ENCODE measurements around the gene DDR2. TPM values are rescaled to one million over a fixed set of nuclear protein-coding genes. Genes with fewer than 3 reads are reported as not detected.
"Not testable (repeated sequence)": the region's sequence is repeated elsewhere in the genome, so short reads cannot be mapped to it uniquely, and the experiment has no call there.

Gene DDR2
- total RNA-seq, 2 experiments from 2014 or later, result 0.21 to 0.23 TPM

GRCh38 chr1:162732566-162733335 is 100.5 kb downstream of the DDR2 start:
- H3K4me3 Mint-ChIP-seq, result no peak overlapping the region
- H3K36me3 Mint-ChIP-seq (ENCODE audit: low read depth), result no peaks in the 10 kb centered on the region
- ChIA-PET POLR2A (no interaction called here), CTCF (no interaction called here)
- H3K27me3 Mint-ChIP-seq, result peaks cover 2% of the 10 kb centered on the region
- H3K27ac Mint-ChIP-seq, result no peak overlapping the region
- ATAC-seq (no peak), DNase-seq (no peak)
- no peaks in the 10 kb centered on the region for H3K4me1 Mint-ChIP-seq
- H3K9me3 Mint-ChIP-seq (ENCODE audit: low read depth), result no peaks in the 10 kb centered on the region
- intact Hi-C loops (cut with DNase I, micrococcal nuclease), result no loop called here

DNA sequence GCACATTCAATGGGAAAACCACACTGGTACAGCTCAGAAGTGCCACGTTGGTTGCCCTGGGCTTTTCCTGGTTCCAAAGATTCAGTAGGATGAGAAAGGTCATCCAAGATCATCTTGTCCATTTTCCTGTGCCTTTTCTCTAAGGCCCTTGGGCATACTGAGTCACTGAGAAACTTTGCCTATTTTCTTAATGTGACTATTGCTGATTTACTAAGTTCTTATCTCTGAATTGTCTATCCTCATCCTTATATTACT is 101.0 kb downstream of the DDR2 start:
- Mint-ChIP-seq H3K4me1 (no peaks in the 10 kb centered on the region), H3K4me3 (no peak overlapping the region)

GRCh38 chr1:162734047-162734446 is 101.8 kb downstream of the DDR2 start:
- Mint-ChIP-seq H3K4me1 (no peaks in the 10 kb centered on the region), H3K9me3 (ENCODE audit: low read depth) (no peaks in the 10 kb centered on the region), H3K27me3 (peaks cover 2% of the 10 kb centered on the region), H3K4me3 (no peak overlapping the region), H3K36me3 (ENCODE audit: low read depth) (no peaks in the 10 kb centered on the region), H3K27ac (no peak overlapping the region)
- intact Hi-C loops (cut with DNase I, micrococcal nuclease), result no loop called here
- ATAC-seq, result no peak
- ChIA-PET CTCF (no interaction called here), POLR2A (interaction anchor here (0.6 kb wide), 1 partner anchor 1613 kb away, joined by 3 read pairs; no protein-coding TSS in a partner anchor)
- DNase-seq, result no peak

More for the DNA sequence above, 101.0 kb downstream of the DDR2 start:
- intact Hi-C loops (cut with DNase I, micrococcal nuclease), result no loop called here
- ChIA-PET POLR2A (no interaction called here), CTCF (no interaction called here)
- H3K36me3 Mint-ChIP-seq (ENCODE audit: low read depth), result no peaks in the 10 kb centered on the region
- no peak overlapping the region for H3K27ac Mint-ChIP-seq
- no peaks in the 10 kb centered on the region for H3K9me3 Mint-ChIP-seq (ENCODE audit: low read depth)
- peaks cover 2% of the 10 kb centered on the region for H3K27me3 Mint-ChIP-seq
- ATAC-seq (no peak), DNase-seq (no peak)

- Mint-ChIP-seq H3K9me3 (ENCODE audit: low read depth) (no peaks in the 10 kb centered on the region), H3K36me3 (ENCODE audit: low read depth) (no peaks in the 10 kb centered on the region), H3K27me3 (peaks cover 2% of the 10 kb centered on the region), H3K4me1 (no peaks in the 10 kb centered on the region), H3K27ac (no peak overlapping the region), H3K4me3 (no peak overlapping the region)
- intact Hi-C loops (cut with DNase I, micrococcal nuclease), result no loop called here
- DNase-seq (no peak), ATAC-seq (no peak)
- POLR2A ChIA-PET, result no interaction called here
- CTCF ChIA-PET, result no interaction called here
Observed at GRCh38 chr1:162736184-162736583, 103.9 kb downstream of the DDR2 start.

DNA sequence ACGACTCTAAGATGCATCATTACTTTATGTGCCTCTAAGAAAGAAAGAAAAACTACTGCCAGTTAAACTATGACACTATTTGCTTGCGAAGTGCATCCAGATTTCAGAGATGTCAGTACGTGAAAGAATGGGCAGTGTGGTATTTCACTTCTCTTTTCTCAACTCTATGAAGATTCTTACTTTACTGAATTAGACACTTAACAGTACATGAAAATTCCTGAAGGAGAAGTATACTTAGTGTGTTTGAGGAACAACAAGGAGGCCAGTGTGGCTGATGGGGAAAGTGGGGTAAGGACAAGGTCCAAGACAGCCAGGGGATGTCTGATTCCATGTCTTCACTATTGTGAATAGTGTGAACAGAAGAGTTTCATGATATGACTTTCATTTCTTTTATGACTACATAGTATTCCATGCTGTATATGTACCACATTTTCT is 104.4 kb downstream of the DDR2 start:
- peaks cover 2% of the 10 kb centered on the region for H3K27me3 Mint-ChIP-seq
- ATAC-seq (no peak), DNase-seq (no peak)
- ChIA-PET CTCF (no interaction called here), POLR2A (no interaction called here)
- no peak overlapping the region for H3K4me3 Mint-ChIP-seq
- H3K9me3 Mint-ChIP-seq (ENCODE audit: low read depth), result no peaks in the 10 kb centered on the region
- H3K27ac Mint-ChIP-seq, result no peak overlapping the region
- no peaks in the 10 kb centered on the region for H3K36me3 Mint-ChIP-seq (ENCODE audit: low read depth)
- H3K4me1 Mint-ChIP-seq, result no peaks in the 10 kb centered on the region
- intact Hi-C loops (cut with DNase I, micrococcal nuclease), result no loop called here

GRCh38 chr1:162740755-162741154 is 108.5 kb downstream of the DDR2 start:
- Mint-ChIP-seq H3K27me3 (no peaks in the 10 kb centered on the region), H3K27ac (no peak overlapping the region), H3K4me1 (no peaks in the 10 kb centered on the region), H3K4me3 (no peak overlapping the region), H3K9me3 (ENCODE audit: low read depth) (no peaks in the 10 kb centered on the region), H3K36me3 (ENCODE audit: low read depth) (no peaks in the 10 kb centered on the region)
- no peak for ATAC-seq
- ChIA-PET POLR2A (no interaction called here), CTCF (no interaction called here)
- DNase-seq, result no peak
- intact Hi-C loops (cut with DNase I, micrococcal nuclease), result no loop called here

GRCh38 chr1:162741574-162741973 is 109.3 kb downstream of the DDR2 start:
- Mint-ChIP-seq H3K36me3 (ENCODE audit: low read depth) (no peaks in the 10 kb centered on the region), H3K4me3 (no peak overlapping the region), H3K9me3 (ENCODE audit: low read depth) (no peaks in the 10 kb centered on the region), H3K27me3 (no peaks in the 10 kb centered on the region), H3K27ac (no peak overlapping the region), H3K4me1 (no peaks in the 10 kb centered on the region)
- intact Hi-C loops (cut with DNase I, micrococcal nuclease), result no loop called here
- ATAC-seq (no peak), DNase-seq (no peak)
- ChIA-PET POLR2A (no interaction called here), CTCF (no interaction called here)

DNA sequence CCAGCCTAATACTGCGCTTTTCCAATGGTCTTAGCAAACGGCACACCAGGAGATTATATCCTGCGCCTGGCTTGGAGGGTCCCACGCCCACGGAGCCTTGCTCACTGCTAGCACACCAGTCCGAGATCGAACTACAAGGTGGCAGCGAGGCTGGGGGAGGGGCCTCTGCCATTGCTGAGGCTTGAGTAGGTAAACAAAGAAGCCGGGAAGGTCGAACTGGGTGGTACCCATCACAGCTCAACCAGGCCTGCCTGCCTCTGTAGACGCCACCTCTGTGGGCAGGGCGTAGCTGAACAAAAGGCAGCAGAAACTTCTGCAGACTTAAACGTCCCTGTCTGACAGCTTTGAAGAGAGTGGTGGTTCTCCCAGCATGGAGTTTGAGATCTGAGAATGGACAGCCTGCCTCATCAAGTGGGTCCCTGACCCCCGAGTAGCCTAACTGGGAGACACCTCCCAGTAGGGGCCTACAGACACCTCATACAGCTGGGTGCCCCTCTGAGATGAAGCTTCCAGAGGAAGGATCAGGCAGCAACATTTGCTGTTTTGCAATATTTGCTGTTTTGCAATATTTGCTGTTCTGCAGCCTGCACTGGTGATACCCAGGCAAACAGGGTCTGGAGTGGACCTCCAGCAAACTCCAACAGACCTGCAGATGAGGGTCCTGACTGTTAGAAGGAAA is 114.1 kb downstream of the DDR2 start:
- H3K27me3 Mint-ChIP-seq; H3K9me3 Mint-ChIP-seq (ENCODE audit: low read depth); ATAC-seq; H3K36me3 Mint-ChIP-seq (ENCODE audit: low read depth); H3K4me1 Mint-ChIP-seq; H3K4me3 Mint-ChIP-seq; POLR2A ChIA-PET; H3K27ac Mint-ChIP-seq; intact Hi-C loops (cut with DNase I, micrococcal nuclease); DNase-seq: not testable (repeated sequence)
- CTCF ChIA-PET, result interaction anchor here (0.7 kb wide), 1 partner anchor 389 kb away, joined by 3 read pairs; no protein-coding TSS in a partner anchor

GRCh38 chr1:162753001-162753658 is 120.9 kb downstream of the DDR2 start:
- Mint-ChIP-seq H3K36me3 (ENCODE audit: low read depth) (no peaks in the 10 kb centered on the region), H3K4me1 (no peaks in the 10 kb centered on the region), H3K9me3 (ENCODE audit: low read depth) (no peaks in the 10 kb centered on the region), H3K27me3 (peaks cover 4% of the 10 kb centered on the region), H3K27ac (no peak overlapping the region), H3K4me3 (no peak overlapping the region)
- no peak for DNase-seq
- no peak for ATAC-seq
- ChIA-PET POLR2A (no interaction called here), CTCF (no interaction called here)
- intact Hi-C loops (cut with DNase I, micrococcal nuclease), result no loop called here

- H3K4me1 Mint-ChIP-seq, result no peaks in the 10 kb centered on the region
- intact Hi-C loops (cut with DNase I, micrococcal nuclease), result no loop called here
- DNase-seq, result no peak
- no peaks in the 10 kb centered on the region for H3K27me3 Mint-ChIP-seq
- H3K36me3 Mint-ChIP-seq (ENCODE audit: low read depth), result no peaks in the 10 kb centered on the region
- H3K27ac Mint-ChIP-seq, result no peak overlapping the region
- CTCF ChIA-PET, result no interaction called here
- no peaks in the 10 kb centered on the region for H3K9me3 Mint-ChIP-seq (ENCODE audit: low read depth)
- no peak overlapping the region for H3K4me3 Mint-ChIP-seq
- POLR2A ChIA-PET, result no interaction called here
- ATAC-seq, result no peak
Observed at GRCh38 chr1:162753998-162754585, 121.8 kb downstream of the DDR2 start.

DNA sequence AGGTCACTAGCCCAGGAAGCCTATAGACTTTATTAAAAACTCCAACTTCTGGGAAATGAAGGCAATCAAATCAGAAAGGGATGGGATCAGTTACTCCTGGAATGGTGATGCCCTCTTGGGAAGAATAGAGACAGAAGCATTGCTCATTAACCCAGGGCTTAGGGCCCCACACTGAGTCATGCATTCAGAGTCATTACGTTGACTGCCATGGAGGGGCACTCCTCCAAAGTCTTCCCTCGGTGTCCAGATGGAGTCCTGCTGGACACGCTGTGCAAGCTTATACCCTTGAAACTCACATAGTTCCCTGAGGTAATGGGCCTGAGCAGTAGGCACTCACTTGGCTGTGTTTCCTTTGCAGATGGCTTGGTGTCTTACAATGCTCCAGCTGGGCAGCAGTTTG is 123.0 kb downstream of the DDR2 start:
- ATAC-seq (no peak), DNase-seq (no peak)
- Mint-ChIP-seq H3K36me3 (ENCODE audit: low read depth) (no peaks in the 10 kb centered on the region), H3K4me3 (no peak overlapping the region), H3K9me3 (ENCODE audit: low read depth) (no peaks in the 10 kb centered on the region), H3K27me3 (no peaks in the 10 kb centered on the region), H3K4me1 (no peaks in the 10 kb centered on the region), H3K27ac (no peak overlapping the region)
- intact Hi-C loops (cut with DNase I, micrococcal nuclease), result no loop called here
- CTCF ChIA-PET, result no interaction called here
- POLR2A ChIA-PET, result no interaction called here

DNA sequence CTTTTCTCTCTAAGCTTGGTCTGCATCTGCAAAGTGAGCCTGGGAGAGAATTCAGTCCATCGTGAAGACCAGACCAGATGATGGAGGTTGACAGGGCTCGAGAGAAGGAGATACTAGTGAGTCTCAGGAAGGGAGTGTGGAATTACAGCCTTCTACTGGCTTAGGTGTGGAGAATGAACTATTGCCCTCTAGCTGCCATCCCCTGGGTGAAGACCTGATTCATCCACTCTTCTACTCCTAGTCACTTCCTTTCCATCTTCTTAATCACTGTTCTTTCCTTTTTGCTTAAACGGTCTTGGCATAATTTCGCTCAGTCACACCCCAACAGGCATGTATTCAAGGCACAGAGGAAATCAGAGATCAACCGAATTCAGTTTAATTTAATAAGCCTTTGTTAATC is 124.3 kb downstream of the DDR2 start:
- intact Hi-C loops (cut with DNase I, micrococcal nuclease), result no loop called here
- ATAC-seq, result no peak
- Mint-ChIP-seq H3K36me3 (ENCODE audit: low read depth) (no peaks in the 10 kb centered on the region), H3K27ac (no peak overlapping the region), H3K9me3 (ENCODE audit: low read depth) (no peaks in the 10 kb centered on the region), H3K4me1 (no peaks in the 10 kb centered on the region), H3K27me3 (no peaks in the 10 kb centered on the region), H3K4me3 (no peak overlapping the region)
- DNase-seq, result no peak
- CTCF ChIA-PET, result no interaction called here
- POLR2A ChIA-PET, result no interaction called here

Data from activated CD4-positive, alpha-beta T cell treated with anti-CD3 and anti-CD28 coated beads for 36 hours (primary cell).